ENCODE data around the gene POLDIP2.

DNA sequence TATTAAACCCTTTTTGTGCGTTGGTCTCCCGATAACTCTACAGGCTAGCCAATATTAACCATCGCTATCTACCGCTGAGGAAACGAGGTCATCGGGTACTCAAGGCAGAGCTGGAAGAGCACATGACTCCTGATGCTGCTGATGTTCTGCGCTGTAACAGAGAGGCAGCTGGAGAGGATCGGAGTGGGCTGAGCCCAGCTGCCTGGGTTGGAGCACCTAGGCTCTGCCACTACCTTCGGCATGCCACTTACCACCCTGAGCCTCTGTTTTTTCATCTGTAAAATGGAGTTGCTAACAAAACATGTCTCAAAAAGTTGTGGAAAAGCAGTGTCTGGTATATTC lies 49.1 kb upstream of the POLDIP2 start:
- TF ChIP-seq, protein P1, sequence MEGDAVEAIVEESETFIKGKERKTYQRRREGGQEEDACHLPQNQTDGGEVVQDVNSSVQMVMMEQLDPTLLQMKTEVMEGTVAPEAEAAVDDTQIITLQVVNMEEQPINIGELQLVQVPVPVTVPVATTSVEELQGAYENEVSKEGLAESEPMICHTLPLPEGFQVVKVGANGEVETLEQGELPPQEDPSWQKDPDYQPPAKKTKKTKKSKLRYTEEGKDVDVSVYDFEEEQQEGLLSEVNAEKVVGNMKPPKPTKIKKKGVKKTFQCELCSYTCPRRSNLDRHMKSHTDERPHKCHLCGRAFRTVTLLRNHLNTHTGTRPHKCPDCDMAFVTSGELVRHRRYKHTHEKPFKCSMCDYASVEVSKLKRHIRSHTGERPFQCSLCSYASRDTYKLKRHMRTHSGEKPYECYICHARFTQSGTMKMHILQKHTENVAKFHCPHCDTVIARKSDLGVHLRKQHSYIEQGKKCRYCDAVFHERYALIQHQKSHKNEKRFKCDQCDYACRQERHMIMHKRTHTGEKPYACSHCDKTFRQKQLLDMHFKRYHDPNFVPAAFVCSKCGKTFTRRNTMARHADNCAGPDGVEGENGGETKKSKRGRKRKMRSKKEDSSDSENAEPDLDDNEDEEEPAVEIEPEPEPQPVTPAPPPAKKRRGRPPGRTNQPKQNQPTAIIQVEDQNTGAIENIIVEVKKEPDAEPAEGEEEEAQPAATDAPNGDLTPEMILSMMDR (IDR thresholded peaks at IDR 0.05 in 4 of 5, conservative IDR thresholded peaks at IDR 0.05 in 1 of 5): no peak
- TF ChIP-seq POLR2A (IDR thresholded peaks at IDR 0.05): no peak
